HG03280 (cell line): Measurements from ENCODE around the gene WDR45.
"Not testable (repeated sequence)": the region's sequence is repeated elsewhere in the genome, so short reads cannot be mapped to it uniquely, and the experiment has no call there.

Experiments used
- ATAC-seq: cut with Tn5 transposase; IDR thresholded peaks from one replicate; pipeline ENCODE4 v1.9.1; 2021; ENCODE audit warnings: mild to moderate bottlenecking, moderate library complexity; ENCODE audit not compliant: unreplicated experiment

Gene WDR45

DNA sequence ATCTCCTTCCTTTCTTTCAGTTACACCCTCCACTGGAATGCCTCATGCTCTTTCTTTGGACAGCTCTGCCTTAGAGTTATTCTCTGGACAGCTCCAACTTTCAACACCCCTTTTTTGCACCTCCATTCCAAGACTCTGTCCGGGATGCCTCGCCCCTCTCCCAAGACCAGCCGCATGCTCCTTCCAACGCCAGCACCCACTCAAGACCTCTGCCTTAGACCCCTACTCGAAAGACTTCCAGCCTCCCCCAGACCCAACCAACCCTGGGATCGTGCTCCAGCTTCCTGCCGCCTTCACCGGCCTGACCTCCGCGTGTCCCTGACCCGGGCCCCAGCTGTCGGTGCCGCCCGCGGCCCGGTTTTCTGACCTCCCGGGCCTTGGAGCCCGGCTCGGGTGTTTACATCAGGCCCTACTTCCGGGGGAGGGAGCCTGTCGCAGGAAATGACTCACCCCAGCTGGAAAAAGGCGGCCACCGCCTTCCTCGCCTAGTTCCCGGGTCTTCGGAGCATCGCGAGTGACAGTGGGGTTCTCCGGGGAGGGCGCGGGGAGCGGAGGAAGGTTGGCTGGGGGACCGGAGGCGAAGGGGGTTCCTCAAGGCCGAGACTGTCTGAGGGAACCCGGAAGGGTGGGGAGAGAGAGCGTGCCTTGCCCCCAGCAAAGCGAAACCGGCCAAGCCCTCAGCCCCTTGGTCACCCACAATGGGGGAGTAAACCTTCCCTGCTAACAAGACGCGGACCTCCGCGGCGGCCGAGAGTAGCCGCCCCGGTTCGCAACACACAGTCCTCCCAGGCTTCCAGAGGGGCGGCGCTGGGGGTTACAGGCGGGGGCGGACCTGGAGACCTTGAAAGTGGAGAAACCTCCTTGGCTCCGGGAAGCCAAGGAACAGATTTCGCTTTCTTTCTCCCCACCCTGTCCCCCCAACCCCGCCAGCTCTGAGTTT is at the start of gene WDR45:
Gene WDR45 (minus strand): TSS at position 399 of the 940 bp plus-strand sequence. CDS start 1,792 bp downstream, outside the sequence.
- peak; percentile 69 for ATAC-seq

DNA sequence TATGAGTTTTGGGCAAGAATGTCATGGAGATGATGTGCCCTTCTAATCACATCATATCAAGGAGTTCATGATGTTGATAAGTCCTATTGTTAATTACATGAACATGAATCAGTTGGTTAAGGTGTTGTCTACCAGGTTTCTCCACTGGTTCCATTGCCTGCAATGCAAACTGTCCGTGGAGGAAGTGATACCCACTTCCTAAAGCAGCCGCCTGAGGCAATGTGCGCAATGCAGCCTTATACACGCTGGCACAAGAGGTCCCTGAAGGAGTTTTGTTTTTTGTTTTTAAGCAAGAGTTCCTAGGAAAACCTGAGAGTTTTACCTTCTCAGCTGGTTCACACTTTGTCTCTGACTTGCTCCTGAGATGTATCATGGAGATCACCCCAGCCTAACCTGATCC is 49.7 kb upstream of the WDR45 start:
- no peak for ATAC-seq

DNA sequence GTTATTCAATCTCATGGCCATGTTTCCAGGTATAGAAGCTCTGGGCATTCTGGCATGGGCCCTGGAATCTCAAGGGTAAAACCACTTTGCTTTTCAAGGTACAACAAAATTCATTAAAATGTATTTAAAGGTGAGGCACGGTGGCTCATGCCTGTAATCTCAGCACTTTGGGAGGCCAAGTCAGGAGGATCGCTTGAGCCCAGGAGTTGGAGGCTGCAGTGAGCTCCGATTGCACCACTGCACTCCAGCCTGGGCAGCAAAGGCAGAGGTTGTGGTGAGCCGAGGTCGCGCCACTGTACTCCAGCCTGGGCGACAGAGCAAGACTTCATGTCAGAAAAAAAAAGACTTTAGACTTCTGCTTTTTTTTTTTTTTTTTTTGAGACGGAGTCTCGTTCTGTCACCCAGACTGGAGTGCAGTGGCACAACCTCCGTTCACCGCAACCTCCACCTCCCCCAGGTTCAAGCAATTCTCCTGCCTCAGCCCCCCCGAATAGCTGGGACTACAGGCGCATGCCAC is 48.1 kb upstream of the WDR45 start:
- not testable (repeated sequence) for ATAC-seq

DNA sequence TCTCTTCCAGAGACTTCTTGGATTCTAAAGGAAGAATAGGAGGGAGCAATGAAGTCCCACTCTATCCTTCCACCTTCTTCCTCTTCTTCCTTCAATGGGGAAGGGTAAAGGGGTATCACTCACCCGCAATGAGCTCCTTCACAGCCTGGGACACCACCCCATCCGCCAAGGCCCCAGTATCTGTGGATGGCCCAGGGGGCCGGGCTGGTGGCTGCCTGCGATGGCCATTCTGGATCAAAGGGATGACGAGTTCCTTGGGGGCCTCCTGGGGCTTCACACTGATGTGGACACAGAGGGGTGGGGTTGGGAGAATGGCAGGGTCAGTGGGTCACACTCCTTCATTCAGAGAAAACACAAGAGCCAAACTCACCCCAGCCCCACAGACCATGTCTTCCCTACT is 42.8 kb upstream of the WDR45 start:
- ATAC-seq: no peak

DNA sequence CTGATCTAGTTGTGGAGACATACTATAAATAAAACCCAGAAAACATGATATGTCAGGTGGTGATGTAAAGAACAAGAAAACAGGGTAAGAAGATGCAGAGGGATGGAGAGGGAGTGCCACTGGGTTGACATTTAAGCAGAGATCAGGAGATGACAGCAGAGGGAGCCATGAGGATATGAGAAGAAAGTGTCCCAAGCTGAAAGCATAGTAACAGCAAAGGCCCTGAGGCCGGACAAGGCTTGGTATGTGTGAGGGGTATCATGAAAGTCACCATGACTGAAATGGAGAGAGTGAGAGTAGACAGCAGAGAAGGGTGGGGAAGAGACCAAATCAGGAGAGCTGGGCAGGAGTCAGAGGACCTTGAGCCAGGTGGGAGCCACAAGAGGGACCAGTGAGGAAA is 40.4 kb upstream of the WDR45 start:
- no peak for ATAC-seq

DNA sequence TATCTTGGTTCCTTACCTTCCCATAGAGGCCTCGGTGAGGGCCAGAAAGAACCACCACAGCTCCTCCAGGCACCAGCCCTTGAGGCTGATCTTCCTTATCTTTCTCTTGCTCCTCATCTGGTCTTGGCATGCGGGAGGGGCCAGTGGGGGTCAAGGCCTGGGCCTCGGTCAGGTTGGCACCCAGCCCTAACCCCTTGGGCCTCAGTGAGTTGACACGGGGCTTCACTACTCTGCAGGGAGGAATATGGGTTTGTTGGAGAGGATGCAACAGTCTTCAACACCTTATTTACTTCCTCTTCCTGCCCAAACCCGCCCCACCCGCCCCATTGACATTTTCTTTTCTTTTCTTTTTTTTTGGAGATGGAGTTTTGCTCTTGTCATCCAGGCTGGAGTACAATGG is 37.9 kb upstream of the WDR45 start:
- ATAC-seq: no peak

DNA sequence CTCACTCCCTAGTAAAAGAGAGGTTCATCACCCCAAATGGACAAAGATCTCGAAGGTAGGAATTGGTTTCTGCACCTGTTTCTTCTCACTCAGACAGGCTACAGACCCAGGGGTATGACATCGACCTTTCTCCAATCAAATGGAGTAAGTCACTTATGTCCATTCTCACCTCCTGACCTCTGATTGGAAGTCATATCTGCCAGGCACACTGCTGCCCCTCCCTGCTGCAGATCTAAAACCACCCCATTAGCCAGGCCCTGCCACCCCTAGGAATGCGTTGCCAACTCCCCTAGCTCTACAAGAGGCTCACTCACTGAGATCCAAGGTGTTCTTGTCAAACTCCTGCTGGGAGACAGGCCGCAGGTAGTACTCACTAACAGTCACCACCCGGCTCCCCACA is 37.0 kb upstream of the WDR45 start:
- ATAC-seq: no peak

DNA sequence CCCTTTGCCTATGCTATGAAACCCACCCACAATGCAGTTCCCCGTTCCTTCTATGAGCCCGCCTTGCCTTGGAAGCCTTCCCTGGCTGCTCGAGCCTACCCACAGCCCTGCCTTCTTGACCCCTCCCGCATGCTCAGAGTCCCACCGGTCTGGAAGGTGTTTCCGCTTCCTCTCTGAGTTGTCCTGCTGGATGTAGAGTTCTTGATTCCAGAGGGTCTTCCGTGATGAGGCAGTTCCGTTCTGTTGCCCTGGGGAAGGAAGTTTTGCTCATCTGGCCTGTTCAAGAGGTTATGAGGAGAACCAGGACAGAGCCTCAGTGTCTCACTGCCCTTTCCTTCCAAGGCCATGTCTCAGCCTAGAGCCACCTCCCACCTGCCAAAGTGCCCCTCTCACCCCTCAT is 36.4 kb upstream of the WDR45 start:
- ATAC-seq: no peak

DNA sequence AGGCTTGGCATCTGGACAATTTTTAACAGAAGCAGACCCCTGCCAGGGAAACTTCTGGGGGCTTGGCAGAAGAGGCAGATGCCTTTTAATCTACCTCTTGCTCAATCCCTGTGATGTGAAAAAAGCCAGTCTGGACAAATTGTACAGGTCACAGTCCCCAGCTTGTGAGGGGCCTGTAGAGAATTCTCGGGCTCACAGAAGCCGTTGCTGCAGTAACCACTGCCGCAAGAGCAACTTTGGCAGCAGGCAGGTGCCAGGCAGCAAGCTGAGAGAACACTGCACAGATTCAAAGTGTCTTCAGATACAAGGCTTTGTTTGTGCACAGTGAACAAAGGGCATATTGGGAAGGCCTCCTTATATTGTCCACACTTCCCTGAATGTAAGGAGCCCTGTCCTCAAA is 32.1 kb upstream of the WDR45 start:
- ATAC-seq: no peak

DNA sequence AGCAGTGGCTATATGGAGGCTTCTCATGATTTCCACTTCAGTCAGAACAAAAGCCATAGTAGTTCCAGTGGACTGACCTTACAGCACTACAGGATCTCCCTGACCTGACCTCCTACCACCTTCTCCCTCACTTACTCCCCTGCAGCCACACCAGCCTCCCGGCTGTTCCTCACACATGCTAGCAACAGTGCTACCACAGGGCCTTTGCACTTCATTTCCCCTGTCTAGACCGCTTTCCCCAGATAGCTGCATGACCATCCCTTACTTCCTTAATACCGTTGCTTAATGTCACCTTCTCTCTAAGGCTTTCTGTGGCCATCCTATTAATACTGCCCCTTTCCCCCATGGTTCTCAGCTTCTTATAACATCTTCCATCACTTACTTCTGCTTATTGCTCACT is 30.7 kb upstream of the WDR45 start:
- ATAC-seq: no peak

DNA sequence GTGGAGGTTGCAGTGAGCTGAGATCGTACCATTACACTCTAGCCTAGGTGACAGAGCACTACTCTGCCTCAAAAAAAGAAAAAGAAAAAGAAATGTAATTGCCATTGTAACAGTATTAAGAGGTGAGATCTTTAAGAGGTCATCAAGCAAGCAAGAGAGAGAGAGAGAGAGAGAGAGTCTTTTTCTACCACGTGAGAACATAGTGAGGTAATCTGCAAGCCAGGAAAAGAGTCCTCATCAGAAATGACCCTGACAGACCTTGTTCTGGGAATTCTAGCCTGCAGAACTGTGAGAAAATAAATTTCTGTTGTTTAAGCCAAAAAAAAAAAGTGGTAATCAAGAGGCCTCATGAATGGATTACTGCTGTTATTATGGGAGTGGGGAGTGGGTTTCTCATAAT is 29.0 kb upstream of the WDR45 start:
- no peak for ATAC-seq

DNA sequence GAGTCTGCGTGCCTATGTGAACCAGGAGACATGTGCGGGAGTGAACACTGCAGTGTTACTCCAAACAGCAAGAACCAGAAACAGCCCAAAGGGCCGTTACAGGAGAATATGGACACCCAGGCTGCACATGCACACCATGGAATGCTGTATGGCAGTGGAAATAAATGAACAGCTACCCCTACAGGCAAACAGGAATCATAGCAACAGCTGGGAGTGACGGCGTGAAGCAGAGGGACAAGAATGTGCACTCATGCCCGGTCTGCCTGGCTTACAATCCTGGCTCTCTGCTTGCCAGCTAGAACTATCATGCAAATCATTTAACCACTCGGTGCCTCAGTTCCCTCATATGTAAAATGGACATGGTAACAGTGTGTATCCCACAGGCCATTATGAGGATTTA is 27.2 kb upstream of the WDR45 start:
- ATAC-seq: no peak

DNA sequence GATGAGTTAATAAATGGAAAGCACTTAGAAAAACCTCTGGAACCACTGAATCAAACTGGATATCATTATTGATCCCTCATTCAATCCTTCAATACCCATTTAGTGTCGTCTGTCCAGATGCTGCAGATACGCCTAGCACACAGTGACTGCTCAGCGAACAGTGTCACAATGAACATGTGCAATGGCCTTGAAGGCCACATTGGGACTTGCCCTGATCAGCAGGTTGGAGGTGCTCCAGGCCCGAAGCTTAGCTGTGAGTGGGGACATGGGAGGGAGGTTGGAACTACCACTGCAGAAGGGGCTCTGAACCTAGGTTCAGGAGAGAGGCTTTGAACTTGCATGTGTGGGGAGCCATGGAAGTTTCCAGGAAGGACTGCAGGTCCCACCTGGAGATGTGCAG is 26.6 kb upstream of the WDR45 start:
- no peak for ATAC-seq

DNA sequence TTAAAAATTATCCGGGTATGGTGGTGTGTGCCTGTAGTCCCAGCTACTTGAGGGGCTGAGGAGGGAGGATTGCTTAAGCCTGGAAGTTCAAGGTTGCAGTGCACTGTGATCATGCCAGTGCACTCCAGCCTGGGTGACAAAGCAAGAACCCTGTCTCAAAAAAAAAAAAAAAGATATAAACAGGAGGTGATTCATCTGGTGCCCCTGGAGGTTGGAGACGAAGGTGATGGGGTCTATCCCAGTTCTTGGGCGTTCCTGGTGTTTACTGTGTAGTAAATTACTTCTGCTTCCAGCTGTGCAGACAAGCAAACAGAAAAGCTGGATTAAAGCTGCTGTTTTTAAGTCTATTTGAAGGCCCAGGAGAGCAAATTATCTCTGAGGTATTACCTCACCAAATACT is 23.9 kb upstream of the WDR45 start:
- no peak for ATAC-seq

DNA sequence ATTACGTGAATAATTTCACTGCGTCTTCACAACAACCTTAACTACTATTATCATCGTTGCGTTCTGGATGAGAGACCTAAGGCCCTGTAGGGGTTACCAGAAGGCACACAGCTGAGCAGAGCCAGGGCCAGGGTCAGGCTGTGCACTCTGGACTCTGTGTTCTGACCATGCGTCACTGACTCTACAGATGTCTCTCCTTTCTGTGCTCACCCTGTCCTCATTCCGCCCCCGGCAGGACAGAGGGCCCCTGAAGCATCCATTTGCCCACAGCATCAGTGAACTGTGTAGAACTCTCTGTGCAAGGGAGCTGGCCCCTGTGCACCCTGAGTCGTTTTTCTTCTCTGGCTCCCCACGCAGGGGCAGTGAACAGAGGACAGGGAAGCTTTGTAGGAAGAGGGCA is 22.5 kb upstream of the WDR45 start:
- ATAC-seq: no peak

DNA sequence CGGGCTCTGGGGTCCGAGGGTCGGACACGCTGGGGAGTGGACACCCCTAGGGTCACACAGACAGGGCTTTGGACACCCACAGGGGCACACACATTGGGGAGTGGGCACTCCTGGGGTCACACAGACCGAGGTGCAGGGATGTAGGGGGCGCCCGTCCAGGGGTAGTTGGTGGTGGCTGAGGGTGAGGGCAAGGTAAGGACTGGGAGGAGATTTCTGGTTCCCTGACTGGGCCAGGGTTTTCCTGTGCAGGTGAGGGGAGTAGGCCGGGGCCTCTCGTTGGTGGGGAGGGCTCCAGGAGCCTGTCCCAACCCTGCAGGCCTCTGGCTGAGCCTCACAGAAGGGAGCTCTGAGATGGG is 21.9 kb upstream of the WDR45 start:
- peak; percentile 5 for ATAC-seq

DNA sequence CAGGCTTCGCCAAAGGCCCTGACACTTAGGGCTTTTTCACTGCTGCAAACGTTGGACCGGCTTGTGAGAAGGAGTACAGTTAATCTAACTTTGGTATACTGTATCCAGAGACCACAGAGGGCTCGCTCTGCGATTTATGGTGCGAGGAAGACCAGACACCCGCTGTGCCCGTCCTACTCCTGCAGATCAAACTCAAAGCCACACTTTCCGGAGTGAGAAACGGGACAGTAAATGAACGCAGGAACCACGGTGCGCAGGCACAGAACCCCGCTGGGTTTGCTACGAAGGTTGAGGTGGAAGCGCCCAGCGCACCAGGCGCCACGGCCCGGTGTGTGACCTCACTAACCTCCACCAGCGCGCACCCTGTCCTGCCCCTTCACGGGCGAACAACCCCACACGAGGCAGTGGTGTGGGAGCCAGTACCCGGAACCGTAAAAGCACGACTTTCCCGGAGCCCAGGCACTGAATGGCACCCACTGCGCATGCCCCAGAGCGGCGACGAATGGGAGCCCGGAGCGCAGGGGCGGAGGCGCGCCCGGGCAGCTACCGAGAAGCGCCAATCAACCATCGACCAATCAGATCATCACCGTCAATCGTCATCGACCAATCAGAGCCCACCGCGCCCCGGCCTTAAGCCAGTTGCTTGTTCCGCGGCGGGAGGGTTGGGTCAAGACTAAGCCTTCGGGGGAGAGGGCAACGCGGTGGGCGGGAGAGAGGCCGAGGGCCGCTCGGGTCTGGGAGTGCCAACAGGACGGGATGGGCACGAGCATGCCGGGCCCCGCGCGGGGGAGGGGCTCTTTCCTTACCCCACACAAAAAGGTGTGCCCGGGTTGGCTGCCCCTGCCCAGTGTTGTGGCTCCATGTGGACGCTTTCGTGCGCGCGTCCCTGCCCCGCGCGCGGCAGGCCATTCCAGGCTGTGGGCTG is 21.3 kb upstream of the WDR45 start:
- ATAC-seq: peak; percentile 94

DNA sequence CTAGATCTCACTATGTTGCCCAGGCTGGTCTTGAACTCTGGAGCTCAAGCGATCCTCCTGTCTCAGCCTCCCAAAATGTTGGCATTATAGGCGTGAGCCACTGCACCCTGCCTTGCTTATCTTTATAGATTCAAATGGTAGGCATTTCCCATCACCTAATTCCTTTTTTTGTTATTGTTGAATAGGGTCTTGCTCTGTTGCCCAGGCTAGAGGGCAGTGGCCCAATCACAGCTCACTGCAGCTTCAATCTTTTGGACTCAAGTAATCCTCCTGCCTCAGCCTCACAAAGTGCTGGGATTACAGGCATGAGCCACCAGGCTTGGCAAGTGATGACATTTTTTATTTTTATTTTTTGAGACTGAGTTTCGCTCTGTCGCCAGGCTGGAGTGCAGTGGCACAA is 16.7 kb upstream of the WDR45 start:
- no peak for ATAC-seq

DNA sequence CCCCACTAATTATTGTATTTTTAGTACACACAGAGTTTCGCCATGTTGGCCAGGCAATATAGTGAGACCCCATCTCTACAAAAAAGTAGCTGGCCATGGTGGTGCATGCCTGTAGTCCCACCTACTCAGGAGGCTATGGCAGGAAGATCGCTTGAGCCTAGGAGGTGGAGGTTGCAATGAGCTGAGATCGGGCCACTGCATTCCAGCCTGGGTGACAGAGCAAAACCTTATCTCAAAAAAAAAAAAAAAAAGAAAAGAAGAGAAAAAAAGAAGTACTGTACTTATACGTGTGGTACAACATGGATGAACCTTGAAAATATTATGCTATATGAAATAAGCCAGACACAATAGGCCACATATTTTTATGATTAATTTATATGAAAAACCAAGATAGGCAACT is 9.9 kb upstream of the WDR45 start:
- no peak for ATAC-seq

DNA sequence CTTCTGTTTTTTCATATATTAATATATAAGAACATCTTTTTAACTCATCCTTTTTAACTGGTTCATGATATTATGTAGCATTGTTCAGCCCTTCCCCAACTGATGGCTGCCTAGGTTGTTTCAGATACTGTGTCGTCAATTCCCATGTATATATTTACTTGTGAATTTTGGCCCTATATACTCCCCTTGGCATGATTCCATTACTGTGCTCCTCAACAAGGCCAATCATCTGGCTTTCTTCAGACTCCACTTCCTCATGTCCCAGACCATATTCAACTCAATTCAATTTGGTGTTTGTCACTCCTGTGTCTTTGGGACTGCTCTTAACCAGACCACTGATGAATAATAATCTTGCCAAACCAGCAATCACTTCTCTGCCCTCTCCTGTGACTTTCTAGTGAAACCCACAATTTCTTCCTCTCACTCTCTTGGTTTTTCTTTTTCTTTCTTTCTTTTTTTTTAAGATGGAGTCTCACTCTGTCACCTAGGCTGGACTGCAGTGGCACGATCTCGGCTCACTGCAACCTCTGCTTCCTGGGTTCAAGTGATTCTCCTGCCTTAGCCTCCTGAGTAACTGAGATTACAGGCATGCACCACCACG is 2.7 kb upstream of the WDR45 start:
- ATAC-seq: no peak

DNA sequence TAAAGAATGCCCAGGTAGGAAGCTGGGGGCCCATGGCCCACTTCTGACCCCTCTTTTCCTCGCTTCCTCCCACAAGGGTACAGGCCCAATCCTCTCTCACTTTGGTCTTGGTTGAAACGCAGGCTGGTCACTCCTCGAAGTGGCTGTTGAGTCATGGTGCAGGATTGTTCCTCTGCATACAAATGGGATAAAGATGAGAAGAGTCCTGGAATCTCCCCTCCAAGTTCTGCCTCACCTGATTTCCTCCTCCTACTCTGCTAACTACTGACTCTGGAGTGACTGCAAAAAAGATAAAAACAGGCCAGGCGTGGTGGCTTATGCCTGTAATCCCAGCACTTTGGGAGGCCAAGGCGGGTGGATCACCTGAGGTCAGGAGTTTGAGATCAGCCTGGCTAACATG is 1.7 kb downstream of the WDR45 start:
- no peak for ATAC-seq
